OCI-LY7 (cell line): Measurements from ENCODE around the gene SPCS1.

Experiments used
- EZH2phosphoT487 ChIP-seq: fragments of 200-600 bp; sonication (generic); IDR thresholded peaks from 2 replicates; pipeline ENCODE4 v1.6.1; 2018; ENCODE audit warnings: low read depth, borderline replicate concordance, mild to moderate bottlenecking, mixed run types, antibody characterized with exemption, low read length, moderate library complexity, mixed read lengths
- TF ChIP-seq, protein P1 (sequence below): fragments of 200-600 bp; sonication (generic); conservative IDR thresholded peaks from 2 replicates; pipeline ENCODE4 v1.5.1; 2014; ENCODE audit warnings: mild to moderate bottlenecking, antibody characterized with exemption, low read length, moderate library complexity, mixed read lengths

GRCh38 chr3:52695798-52696671 lies 9.9 kb upstream of the SPCS1 start:
- TF ChIP-seq, protein P1, sequence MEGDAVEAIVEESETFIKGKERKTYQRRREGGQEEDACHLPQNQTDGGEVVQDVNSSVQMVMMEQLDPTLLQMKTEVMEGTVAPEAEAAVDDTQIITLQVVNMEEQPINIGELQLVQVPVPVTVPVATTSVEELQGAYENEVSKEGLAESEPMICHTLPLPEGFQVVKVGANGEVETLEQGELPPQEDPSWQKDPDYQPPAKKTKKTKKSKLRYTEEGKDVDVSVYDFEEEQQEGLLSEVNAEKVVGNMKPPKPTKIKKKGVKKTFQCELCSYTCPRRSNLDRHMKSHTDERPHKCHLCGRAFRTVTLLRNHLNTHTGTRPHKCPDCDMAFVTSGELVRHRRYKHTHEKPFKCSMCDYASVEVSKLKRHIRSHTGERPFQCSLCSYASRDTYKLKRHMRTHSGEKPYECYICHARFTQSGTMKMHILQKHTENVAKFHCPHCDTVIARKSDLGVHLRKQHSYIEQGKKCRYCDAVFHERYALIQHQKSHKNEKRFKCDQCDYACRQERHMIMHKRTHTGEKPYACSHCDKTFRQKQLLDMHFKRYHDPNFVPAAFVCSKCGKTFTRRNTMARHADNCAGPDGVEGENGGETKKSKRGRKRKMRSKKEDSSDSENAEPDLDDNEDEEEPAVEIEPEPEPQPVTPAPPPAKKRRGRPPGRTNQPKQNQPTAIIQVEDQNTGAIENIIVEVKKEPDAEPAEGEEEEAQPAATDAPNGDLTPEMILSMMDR: no peak
- TF ChIP-seq EZH2phosphoT487: no peak
